Measurements from ENCODE around the gene DHX40.
"Not testable (repeated sequence)": the region's sequence is repeated elsewhere in the genome, so short reads cannot be mapped to it uniquely, and the experiment has no call there.

Gene DHX40

DNA sequence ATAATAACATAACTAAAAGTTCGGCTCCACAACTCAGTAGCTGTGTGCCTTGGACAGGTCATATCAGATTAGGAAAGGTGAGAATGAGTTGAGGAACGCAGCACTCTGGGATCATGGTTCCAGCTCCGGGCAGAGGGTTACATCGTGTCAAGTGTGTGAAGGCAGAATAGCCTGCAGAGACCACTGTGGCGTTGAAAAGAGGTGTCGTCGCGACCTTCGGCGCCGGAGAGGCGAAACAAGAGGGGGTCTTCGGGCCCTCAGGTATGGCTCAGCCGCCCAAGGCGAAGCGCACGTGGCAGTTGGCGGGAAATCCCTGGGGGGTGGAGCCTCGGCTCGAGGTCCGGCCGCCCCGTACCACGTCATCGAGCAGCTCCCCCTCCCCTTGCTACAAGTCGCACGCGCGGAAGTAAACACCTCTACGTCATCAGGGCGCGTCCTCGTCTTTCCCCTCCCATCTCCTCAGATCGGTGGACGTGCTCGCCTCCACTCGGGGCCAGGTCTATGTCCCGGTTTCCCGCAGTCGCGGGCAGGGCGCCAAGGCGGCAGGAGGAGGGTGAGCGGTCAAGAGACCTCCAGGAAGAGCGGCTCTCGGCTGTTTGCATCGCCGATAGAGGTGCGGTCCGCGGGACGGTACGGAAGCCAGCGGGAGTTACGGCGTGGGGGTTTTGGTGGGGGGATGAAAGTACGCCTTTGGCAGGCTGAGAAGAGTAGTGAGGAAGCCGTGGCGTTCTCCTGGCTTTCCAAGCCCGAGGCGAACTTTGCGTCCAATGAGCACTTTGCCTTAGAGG lies at the start of gene DHX40:
Gene DHX40, plus strand, starts transcription at position 440 of the 788 bp plus-strand sequence. Its CDS starts 62 bp downstream, at position 502.
- peak; percentile 92 for DNase-seq (ENCODE audit: low spot score)

DNA sequence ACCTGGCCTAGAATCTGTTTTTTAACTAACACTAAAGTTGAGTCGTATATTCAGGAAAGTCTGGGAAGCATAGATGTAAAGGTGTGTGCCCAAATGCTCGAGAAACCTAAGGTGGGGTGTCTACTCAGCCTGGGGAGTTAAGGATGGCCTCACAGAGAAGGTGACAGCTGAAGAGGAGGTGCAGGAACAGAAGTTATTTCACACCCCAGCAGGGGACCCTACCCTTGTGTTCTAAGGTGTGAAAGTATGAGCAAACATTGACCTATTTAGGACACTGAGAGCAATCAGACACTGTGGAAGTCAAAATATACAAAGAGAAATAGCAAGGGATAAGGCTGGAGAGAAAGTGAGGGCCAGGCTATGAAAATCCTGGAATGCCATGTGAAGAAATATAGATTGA lies 49.0 kb upstream of the DHX40 start:
- no peak for DNase-seq (ENCODE audit: low spot score)

DNA sequence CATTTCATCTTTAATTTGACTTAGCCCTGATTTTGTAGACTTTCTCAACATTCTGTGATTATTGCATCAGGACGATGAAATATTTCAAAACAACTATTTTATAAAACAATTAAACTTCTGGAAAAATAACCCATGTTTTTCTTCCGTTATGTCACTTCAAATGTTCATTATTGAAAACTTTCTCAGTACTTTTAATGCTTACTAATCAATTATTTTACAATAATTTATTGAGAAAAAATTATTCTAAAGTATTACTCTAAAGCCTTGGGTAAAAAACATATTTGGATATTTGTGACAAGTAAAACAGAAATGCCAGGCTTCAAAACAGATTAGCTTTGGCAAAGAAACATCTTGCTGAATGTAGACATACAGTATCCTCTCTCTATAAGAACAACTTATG lies 46.3 kb upstream of the DHX40 start:
- no peak for DNase-seq (ENCODE audit: low spot score)

DNA sequence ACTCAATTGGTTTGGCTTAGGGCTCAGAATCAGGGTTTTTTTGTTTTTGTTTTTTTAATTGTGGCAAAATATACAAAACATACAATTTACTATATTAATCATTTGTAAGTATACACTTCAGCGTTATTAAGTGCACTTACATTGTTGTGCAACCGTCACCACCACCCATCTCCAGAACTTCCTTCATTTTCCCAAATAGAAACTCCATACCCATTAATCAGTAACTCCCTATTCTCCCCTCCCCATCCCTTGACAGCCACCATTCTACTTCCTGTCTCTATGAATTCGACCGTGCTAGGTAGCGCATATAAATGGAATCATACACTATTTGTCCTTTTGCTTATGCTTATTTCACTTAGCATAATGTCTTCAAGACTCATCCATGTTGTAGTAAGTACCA lies 45.2 kb upstream of the DHX40 start:
- DNase-seq (ENCODE audit: low spot score): peak; percentile 11

DNA sequence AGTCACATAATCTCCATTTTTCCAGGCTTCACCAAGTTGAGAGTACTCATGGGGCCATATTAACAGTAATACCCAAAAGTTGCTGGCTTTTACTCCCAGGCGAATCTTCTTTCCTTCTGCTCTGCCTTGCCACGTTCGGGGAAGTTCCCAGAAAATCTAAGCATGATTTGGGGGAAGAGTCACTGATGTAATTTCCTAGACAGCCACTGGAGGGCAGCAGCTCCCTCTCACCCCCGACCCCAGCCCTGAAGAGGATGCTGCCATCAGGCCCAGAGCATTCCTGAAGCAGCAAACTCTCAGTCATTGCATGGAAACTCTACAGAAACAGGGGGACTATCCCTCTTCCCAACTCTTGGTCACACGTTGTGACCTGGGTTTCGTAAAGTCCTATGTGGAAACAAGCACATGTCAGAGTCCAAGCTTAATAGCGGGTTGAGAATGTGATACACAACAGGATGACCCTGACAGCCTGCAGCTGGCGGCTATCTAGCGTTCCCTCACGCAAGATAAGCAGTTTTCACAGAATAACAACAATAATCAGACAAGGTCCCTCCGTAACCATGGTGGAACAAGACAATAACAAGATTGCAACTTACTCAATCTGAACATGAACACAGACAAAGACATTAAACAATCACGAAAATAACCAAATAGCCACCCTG lies 43.8 kb upstream of the DHX40 start:
- DNase-seq (ENCODE audit: low spot score): peak; percentile 69

DNA sequence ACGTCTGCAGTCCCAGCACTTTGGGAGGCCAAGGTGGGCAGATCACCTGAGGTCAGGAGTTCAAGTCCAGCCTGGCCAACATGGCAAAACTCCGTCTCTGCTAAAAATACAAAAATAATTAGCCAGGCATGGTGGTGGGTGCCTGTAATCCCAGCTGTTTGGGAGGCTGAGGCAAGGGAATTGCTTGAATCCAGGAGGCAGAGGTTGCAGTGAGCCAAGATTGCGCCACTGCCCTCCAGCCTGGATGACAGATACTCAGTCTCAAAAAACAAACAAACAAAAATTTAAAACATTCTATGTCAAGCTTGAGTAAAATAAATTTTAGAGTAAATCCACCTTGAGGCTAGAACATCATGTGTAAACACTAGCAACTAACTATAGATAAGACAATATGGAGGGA lies 40.5 kb upstream of the DHX40 start:
- not testable (repeated sequence) for DNase-seq (ENCODE audit: low spot score)

DNA sequence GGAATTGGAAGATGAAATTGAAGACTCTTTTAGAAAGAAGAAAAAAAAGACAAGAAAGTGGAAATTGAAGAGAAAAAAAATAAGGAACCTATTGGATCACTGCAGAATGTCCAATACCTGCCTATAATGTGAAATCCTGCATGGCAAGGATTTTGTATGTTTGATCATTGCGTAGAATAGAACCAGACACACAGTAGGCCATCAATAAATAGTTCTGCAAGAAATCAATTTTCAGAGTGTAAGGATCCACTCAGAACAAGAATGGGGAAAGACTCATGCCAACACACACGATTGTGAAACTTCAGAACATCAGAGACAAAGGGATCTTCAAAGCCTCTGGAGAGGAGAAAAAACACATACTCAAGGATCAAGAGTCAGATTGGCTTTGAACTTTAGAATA lies 39.7 kb upstream of the DHX40 start:
- no peak for DNase-seq (ENCODE audit: low spot score)

GRCh38 chr17:59526451-59526850 lies 39.0 kb upstream of the DHX40 start:
- no peak for DNase-seq (ENCODE audit: low spot score)

DNA sequence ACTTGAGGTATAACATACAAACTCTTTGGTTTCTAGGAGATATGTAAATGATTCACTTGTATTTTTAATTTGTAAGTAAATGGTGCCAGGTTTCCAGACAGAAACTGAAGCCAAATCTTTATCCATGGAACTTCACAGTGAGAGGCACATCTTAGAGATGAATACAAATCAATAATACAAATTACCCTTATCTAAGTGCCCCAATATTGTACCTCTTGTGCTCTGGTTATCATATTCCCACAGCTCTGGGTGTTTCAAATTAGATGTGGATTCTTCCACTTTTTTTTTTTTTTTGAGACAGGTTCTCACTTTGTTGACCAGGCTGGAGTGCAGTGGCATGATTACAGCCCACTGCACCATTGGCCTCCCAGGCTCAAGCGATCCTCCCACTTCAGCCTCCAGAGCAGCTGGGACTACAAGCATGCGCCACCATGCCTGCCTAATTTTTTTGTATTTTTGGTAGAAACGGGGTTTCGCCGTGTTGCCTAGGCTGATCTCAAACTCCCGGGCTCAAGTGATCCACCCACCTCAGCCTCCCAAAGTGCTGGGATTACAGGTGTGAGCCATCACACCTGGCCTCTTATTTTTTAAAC lies 38.0 kb upstream of the DHX40 start:
- DNase-seq (ENCODE audit: low spot score): no peak

DNA sequence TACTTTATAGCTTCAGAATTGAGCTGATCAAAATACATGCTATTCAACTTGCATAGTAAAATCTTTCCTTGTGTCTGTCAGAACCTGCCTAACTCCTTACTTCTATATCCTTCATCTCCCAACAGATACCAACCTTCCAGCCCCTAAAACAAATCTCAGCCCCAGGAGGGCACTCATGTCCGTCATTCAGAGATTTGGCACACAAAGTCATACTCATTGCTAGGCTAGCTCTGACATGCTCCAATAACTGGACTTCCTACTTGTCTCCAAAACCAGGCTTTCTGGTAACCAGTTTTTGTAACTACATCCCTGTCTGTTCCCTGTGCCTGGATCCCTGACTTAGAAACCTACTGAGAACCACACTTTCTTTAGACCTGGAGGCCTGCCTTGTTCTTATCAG lies 37.5 kb upstream of the DHX40 start:
- no peak for DNase-seq (ENCODE audit: low spot score)

- DNase-seq (ENCODE audit: low spot score): no peak
These were observed 34.9 kb upstream of the DHX40 start for GRCh38 chr17:59530531-59530930.

- DNase-seq (ENCODE audit: low spot score): no peak
These were observed 31.7 kb upstream of the DHX40 start for GRCh38 chr17:59533694-59534093.

DNA sequence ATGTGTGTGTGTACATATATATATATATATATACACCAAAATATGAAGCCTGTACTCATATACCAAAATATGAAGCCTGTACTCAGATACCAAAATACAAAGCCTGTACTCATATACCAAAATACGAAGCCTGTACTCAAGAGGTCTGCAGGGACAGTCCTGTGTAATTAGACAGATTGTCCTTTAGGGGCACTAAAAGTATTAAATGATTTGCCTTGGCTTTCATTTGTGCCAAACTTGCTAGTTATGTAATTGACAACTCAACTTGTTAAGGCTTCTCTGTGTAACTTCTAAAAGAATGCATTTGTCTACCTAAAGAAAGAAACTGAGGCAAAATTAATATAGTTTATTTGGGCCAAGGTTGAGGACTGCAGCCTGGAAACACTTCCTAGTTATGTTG lies 30.8 kb upstream of the DHX40 start:
- DNase-seq (ENCODE audit: low spot score): no peak

DNA sequence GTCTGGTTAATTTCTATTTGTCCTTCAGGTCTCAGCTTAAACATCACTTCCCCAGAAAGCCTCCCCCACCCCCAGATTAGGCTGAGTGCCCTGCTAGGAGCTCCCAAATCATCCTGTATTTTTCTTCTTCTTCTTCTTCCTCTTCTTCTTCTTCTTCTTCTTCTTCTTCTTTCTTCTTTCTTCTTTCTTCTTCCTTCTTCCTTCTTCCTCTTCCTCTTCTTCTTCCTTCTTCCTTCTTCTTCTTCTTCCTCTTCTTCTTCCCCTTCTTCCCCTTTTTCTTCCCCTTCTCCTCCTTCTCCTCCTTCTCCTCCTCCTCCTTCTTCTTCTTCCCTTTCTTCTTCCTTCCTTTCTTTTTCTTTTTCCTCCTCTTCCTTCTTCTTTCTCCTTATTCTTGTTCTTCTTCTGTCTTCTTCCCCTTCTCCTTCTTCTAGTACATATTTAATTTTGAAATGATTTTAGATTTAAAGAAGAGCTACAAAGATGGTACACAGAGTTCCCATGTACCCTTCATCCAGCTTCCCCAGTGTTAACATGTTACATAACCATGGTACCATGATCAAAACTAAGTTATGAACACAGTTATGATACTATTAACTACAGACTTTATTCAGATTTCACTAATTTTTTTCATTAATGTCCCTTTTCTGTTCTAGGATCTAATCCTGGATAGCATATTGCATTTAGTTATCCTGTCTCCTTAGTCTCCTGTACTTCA lies 27.1 kb upstream of the DHX40 start:
- no peak for DNase-seq (ENCODE audit: low spot score)

- no peak for DNase-seq (ENCODE audit: low spot score)
These were observed 22.3 kb upstream of the DHX40 start for GRCh38 chr17:59542960-59543635.

GRCh38 chr17:59545942-59546341 lies 19.5 kb upstream of the DHX40 start:
- DNase-seq (ENCODE audit: low spot score): no peak

DNA sequence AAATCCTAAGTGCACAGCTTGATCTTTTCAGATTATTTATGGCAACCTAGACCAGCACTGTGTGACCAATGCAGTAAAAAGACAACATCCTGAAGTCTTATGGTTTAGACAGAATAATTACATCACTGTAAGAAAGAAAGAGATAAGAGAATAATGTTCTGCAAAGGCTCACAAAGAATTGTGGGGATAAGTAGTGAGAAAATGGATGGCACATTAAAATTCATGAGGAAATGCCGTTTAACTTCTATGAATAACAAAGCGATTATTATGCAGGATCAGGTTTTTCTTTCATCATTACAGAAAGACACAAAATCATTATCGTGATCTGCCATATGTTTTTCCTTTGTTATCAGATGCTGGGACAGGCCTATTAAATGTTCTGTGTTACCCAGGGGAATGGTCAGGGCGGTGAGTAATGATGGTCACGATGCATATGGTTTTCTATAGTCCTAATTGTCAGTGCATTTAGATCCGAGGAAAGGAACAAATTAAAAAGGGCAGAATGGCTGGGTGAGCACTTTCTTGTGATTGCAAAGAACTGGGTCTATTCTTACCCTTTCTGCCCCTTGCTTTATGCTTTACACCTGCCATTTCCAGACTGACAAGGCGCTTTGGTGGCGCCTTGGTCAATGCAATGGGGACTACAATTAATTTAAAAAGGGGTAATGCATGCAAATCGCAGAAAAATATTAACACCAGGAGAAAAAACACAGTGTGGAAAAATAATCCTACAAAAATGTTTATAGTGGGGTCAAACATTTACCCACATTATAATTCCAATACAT lies 18.1 kb upstream of the DHX40 start:
- DNase-seq (ENCODE audit: low spot score): no peak

GRCh38 chr17:59548985-59549384 lies 16.4 kb upstream of the DHX40 start:
- DNase-seq (ENCODE audit: low spot score): not testable (repeated sequence)

DNA sequence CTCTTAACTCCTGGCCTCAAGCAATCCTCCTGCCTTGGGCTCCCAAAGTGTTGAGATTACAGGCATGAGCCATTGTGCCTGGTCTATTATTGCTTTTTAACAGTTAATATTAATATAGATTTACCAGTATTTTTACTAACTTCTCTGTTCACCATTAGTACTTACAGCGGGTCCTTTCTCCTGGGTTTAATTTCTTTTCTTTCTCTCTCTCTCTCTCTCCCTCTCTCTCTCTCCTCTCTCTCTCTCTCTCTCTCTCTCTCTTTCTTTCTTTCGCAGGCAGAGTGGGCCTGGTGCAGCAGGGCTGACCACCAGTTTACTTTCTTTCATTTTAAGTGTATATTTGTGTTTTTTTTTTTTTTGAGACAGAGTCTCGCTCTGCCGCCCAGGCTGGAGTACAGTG lies 14.7 kb upstream of the DHX40 start:
- no peak for DNase-seq (ENCODE audit: low spot score)

DNA sequence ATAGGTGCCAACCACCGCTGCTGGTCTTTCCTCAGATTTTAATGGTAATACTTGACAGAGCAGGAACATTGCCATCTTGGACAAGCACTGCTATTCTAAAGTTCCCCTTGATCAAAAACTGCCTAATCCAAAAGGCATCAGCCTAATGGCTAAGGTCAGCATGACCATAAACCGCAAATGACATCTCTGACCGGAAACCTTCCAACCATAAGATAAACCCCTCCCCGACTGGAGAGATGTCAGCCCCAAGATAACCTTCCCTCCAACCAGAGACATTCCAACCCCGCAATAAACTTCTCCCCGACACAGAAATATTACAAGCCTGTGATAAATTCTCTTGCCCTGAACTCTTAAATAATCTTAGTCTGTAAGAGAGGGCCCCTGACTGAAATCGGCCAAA lies 7.4 kb upstream of the DHX40 start:
- DNase-seq (ENCODE audit: low spot score): no peak

DNA sequence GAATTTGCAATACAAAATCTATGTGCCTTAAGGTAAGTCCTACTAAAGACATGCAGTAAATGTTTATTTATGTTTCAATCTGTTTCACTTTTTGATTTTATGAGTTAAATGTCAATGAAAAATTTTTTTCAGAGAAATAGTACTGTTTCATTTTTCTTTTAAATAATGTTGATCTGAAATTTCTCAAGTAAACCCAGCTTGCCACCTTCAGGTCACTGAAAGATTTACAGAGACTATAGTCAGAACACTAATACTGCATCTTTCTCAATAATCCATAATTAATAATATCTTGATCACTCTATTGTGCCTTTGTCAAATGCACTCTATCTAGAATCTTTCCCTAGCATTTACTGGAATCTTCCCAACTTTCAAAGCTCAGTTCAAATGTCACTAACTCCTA lies 6.5 kb upstream of the DHX40 start:
- no peak for DNase-seq (ENCODE audit: low spot score)

Data from kidney tubule cell (primary cell).